Activated CD8-positive, alpha-beta memory T cell treated with anti-CD3 and anti-CD28 coated beads, Interleukin-2, amount 50 U/mL, for 1 hour (primary cell): ENCODE results near the gene GRIA2.
"Not testable (repeated sequence)": the region's sequence is repeated elsewhere in the genome, so short reads cannot be mapped to it uniquely, and the experiment has no call there.

Source experiments
- DNase-seq: peaks from one replicate; pipeline ENCODE4 v3.0.0-alpha.2; 2020; ENCODE audit errors: extremely low read depth

GRIA2 gene

DNA sequence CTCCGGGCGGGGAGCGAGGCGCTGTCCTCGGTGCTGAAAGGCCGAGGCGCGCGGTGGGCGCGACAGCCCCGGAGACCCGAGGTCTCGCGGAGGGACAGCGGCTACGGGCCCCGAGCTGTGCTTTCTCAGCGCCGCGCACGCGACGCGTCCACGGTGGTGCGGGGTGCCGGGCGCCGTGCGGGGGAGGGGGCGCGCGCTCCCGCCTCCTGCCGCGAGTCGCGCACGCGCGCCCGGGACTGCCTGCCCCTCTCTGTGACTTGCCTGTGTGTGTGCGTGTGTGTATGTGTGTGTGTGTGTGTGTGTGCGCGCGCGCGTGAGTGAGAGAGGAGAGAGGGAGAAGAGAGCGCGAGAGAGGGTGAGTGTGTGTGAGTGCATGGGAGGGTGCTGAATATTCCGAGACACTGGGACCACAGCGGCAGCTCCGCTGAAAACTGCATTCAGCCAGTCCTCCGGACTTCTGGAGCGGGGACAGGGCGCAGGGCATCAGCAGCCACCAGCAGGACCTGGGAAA lies at the start of gene GRIA2:
GRIA2 (plus strand) TSS at position 358 of the 511 bp plus-strand sequence. CDS start 315 bp downstream, outside the sequence.
- no peak for DNase-seq

DNA sequence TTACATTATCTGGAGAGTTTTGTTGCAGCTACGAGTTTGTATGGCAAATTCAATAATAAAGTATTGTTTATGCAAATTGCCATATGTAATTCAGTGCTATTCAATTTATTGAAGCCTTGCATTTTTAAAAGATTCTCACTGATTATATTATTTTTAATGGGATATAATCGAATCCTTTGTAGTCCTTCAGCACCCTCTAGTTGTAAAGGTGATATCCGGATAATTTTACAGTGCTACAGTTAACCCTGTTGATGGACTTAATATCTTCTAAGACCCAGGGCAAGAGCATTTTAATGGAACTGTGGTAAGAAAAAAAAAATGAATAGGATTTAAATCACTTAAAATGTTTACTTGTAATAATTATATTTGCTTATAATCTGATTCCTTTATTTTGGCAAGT lies 48.5 kb upstream of the GRIA2 start:
- no peak for DNase-seq

DNA sequence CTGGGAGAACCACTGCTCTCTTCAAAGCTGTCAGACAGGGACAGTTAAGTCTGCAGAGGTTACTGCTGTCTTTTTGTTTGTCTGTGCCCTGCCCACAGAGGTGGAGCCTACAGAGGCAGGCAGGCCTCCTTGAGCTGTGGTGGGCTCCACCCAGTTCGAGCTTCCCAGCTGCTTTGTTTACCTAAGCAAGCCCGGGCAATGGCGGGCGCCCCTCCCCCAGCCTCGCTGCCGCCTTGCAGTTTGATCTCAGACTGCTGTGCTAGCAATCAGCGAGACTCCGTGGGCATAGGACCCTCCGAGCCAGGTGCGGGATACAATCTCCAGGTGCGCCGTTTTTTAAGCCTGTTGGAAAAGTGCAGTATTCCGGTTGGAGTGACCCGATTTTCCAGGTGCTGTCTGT lies 40.3 kb upstream of the GRIA2 start:
- DNase-seq: not testable (repeated sequence)

DNA sequence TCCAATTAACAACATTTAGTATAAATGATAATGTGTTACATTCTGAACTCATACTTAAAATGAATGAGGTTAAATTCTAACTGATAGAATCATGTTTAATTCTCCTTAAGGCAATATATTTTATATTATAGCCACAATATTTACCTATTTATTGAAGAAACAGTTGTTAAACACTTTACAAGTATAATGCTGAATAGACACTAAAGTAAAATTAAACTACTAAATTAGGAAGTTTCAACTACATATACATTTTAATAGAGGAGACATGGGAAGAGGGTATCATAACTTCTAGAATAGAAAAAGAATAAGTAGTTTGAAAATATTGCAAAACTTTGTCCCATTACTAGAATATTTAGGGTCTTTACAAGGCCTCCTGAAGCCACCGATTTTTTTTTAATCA lies 36.2 kb upstream of the GRIA2 start:
- no peak for DNase-seq

DNA sequence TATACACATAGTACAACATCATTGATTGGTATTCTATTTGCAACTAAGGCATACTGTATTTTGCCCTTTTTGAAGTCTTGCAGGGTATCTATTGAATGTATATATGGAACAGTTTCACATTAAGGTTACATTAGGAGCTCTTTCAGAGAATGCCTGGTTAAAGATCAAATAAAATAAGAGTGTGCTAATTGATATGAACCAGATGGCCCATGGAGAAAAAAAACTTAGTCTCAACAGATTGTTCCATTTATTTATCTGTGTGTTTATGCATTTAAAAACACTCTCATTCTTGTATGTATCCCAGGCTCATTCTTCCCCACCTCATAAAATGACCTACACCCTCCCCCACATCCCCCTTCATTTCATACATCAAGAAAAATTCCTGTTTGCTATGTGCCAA lies 35.2 kb upstream of the GRIA2 start:
- no peak for DNase-seq

DNA sequence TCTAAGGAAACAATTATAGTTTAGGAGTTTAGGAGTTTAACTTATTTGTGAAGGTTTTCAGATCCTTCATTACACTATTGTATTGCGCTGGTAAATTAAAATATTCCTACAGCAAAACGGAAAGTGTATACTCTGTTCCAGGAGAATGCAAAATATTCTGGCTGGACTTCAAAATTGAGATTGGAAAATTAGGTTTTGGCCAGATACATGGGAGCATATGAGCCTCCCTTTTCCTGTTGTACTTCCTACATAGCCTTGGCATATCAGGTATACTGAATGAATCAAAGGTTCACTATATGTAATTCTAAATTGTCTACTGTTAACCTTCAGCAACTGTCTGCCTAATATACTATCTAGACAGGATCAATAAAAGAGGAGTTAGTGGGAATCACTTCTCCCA lies 25.2 kb upstream of the GRIA2 start:
- DNase-seq: no peak

DNA sequence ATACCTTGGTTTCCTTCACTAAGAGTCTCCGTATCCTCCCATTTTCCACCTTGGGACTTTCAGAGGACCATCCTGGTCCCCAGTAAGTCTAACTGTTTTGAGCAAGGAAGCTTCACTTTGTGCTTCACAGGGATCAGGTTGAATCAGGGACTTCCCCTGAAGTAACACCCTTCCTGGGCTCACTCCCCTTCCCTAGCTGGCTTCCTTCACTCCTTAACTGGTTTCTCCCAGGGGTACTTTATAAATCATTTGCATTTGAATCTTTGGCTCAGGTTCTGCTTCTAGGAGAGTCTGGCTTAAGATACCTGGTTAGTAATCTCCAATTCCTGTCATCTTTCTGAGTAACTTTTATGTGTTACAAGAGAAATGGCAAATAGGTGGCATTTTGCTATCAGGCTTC lies 24.5 kb upstream of the GRIA2 start:
- DNase-seq: no peak

DNA sequence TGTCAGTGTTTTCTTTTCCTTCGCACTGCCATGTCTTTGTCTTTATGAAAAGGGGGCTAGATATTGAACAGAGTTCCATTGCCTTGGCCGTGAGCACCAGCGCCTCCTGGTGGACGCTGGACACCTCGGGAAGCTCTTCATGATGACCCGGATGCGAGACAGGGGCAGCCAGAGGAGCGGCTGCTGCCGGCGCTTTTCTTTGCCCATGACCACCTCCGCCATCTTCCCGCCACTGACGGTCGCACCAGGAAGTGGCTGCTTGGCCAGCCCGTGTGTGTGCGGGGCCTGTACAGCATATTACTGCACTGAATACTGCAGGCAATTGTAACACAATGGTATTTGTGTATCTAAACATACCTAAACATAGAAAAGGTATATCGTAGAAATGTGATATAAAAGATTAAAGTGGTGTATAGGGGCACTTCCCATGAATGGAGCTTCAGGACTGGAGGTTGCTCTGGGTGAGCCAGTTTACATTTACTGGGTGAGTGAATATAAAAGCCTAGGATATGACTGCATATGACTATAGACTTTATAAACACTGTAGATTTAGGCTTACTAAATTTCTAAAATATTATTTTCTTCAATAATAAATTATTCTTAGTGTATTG lies 15.8 kb upstream of the GRIA2 start:
- no peak for DNase-seq

DNA sequence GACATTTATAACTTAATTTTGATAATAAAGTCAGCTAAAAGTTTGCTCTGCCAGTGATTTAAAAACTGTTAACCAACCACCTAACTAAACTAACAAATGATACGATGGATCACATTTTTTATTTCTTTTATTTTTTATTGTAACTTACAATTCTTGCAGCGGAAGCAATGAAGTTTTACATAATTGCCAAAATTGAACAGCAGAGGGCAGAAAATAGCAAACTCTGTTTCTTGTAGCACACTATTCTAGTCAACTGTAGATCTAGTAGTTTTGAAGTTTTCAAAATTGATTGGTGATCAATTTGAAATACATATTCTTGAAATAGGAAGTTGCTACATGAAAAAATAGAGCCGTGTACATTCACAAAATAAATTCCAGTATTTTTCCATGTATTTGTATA lies 2.8 kb upstream of the GRIA2 start:
- DNase-seq: no peak

DNA sequence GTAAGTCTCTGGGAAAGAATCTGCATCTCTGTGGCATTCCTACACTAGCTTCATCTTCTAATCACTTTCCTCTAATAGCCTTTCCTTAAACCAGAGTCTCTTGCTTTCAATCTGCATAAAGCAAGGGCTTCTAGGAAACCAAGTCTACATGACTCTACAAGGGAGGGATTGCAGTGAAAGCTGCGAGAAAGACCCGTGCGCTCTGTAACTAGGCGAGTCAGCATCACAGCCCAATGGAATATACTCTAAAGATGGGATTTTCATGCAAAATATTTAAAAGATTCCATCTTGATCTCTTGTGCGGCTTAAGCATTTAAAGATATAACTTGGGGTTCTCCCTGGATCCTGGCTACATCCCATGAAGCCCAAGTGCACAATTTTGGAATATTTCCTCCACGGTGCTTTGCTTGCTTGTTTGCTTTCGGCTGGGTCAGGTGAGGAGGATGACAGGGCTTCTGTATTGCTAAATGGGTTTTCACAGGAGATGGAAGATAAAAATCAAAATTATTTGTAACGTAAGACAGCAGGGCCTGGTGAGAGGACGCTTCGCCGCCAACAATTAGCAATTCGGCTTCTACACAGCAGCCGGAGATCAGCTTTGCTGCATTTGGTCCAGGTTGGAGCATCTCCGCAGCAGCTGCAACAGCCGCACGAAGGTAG lies 687 bp upstream of the GRIA2 start:
- DNase-seq: no peak

DNA sequence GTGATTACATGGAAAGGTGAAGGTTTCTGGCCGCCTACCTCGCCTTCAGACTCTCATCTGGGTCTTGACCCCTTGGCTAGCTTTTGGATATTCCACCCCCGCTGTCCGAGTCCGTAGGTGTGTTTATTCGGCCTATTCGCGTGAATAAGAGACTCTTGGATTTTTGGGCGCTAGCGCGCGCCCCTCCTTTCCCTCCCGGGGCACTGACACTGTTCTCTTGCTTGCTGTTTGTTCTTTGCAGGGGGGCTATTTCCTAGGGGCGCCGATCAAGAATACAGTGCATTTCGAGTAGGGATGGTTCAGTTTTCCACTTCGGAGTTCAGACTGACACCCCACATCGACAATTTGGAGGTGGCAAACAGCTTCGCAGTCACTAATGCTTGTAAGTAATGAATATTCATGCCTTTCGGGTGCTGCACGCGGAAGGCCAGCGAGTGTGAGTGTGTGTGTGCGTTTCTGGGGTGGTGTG lies 932 bp downstream of the GRIA2 start:
- DNase-seq: no peak

DNA sequence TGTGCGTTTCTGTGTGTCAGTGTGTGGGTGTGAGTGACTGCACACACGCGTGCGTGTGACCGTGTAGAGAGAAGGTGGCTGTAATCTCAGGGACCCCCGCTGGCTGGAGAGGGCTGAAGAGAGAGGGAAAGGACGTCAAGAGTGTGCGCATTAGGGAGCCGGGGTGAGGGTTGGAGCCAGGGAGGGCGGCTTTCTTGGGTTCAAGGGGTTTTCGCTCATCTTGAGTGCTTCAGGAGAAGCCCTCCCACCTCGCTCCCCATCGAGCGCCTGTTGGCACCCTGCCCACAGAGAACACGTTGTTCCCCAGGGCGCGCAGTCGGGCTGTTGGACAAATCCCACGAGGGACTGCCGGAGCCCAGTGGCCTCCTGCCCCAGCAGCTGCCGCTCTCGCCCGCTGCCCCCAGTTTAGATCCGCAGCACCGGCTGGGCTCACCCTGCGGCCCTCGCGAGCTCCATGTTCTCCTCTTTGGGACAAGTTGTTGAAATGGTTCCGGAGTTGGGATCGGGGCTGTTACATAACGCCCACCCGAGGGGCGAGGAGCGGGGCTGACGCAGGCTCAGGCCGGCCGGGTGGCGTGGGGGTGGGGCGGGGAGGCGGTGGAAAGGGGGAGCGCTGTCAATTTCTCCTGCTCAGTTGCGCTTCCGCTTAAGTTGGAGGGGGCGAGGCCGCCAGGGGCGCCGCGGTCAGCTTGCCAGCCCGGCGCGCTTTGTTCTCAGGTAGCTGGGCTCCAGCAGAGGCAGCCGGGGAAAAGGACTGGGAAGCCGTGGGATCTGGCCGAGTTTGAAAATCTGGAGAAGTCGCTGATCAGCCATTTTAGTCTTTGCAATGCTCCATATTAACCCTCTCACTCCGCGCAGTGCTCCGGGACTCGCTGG lies 1.6 kb downstream of the GRIA2 start:
- DNase-seq: no peak

DNA sequence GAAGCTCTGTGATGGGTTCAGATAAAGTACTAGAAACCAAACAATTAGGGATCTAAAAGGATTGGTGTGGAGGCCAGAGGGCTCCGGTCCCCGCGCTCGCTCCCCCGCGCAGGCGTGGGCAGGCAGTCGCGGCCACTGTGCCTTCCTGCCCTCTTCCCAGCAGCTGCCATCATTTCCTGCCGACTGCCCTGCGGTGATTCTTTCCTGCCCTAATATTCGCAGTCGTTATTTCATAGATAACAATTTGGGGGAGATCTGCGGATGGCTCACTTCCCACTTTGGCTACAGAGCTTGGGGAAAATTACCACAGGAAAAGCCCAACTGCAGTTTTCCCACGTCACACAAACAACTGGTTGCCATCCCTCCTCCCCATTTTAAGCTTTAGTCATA lies 2.2 kb downstream of the GRIA2 start:
- DNase-seq: no peak

DNA sequence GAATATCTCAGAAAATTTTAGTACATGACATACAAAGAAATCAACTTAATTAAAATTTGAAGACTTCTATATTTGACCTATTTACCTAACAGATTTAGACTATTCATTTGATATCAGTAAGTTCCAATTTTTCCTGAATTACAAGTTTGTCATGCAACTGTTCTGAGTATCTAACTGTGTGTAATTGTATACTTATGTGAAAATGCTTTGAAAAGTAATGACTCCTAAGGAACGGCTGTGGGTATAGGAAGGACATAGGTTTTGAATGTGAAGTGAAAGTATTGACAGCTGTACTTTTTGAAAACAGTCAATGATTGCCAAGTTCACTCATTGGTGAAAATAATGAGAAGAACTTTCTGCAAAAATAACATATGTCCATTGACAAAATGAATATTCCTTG lies 2.9 kb downstream of the GRIA2 start:
- DNase-seq: no peak

DNA sequence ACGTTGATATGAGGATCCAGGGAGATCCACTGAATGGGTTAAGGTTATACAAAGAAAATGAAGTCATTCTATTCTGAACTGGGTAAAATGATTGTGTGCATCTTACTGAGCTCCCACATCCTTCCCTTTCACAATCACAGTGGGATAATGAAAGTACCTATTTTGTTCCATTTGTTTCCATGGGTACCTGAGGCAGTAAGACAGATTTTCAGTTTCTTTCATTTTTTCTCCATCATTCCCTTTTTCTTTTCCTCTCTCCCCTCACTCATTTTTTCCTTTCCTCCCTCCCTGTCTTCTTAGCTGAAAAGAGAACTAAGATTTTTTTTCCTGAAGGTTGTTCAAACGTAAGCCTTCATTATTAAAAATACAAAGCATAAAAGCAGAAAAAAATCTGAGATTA lies 4.6 kb downstream of the GRIA2 start:
- no peak for DNase-seq

DNA sequence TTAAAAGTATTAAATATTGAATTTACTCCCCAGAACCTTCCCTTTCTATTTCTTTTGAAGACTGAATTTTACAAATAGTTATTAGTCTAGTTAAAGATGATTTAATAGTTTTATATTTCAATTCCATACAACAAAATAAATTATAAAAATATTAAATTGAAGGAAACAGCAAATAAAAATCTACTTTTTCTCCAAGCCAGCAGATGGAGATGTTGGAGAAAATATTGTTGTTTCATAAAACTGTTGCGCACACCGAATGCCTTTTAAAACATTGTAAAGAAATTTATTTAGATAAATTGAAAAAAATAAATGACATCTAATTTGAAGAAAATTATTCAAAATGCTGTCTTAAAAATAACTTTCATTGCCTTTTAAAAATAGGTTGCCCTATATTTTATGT lies 5.5 kb downstream of the GRIA2 start:
- DNase-seq: no peak

DNA sequence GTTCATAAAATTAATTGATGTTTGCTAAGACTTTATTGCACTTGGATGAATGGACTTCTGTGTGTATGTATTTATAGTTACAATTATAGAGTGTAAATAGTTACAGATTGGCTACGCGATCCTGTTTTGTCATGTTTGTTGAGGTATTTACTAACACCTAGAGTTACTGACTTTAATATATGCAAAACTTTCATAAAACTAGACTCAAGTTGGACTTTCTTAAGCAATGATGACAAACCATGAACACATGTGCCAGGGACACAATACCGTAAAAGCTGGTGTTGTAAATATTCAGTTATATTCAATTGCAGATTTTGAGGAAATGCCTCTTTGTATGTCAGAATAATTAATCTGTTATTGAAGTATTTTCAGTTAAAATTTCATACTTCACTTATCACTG lies 6.1 kb downstream of the GRIA2 start:
- no peak for DNase-seq

DNA sequence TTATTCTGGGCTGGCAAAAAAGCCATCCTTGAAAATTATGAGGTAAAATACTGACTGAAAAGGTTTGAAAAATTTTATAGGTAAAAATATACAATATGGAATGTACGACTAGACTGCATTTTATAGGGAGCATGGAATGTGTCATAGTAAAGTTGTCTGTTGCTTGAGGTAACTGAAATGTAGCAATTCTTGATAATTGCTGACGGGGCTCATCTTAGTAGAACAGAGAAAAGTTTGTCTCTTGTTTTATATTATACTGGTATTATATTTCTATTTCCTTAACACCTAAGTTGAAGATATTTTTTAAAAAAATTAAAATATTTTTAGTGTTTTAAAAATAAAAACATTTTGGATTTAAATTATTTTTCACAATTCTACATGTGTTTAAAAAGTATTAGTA lies 11.0 kb downstream of the GRIA2 start:
- DNase-seq: no peak

DNA sequence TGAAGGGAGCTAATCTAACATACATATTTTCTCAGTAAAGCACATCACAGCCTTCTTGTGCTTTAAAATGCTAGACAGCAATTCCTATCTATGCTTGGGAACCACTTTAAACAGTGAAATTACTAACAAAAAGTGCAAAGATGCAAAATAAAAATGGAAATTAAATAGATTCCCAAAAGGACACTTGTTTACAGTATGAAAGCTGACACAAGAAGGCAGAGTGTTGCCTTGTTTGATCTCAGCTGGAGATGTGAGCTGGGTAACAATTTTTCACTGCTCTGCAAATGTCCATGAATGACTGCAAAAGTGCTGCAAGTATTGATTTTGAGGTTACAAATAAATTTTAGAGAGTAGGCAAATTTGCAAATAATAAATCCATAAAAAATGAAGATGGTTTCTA lies 22.3 kb downstream of the GRIA2 start:
- no peak for DNase-seq

DNA sequence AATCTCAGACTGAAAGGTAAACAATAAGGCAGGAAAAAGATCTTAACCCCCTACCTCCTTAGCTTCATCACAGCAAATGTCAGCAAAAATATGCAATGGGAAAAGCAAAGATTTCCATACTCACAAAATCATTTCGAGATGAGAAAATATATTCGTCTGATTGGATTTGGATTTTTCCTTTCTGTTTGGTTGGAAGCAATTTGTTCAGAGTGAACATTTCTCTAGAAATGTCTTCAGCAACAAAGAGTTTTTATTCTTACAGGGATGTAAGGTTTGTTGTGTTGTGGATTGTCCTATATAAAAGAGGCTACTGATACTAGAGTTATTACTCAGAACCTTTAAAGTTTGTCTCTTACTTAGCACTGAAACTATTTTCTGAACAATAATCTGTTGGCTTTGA lies 23.8 kb downstream of the GRIA2 start:
- DNase-seq: no peak

DNA sequence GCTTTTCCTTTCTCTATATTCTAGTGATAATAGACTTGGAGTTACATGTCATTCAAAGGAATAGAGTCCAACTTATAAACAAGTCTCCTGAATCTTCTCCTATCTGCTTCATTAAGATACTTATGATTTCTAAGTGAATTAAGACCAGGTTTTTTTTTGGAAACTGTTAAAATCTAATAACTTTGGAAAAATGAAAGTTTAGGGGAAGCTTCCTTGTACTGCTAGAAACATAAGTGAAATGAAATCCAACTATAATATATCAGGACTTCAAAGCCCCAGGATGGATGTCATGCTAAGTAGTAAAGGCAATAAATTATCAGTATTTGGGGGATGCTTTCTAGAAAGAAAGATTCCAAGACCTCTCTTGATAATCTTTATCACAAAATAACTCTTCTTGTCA lies 24.8 kb downstream of the GRIA2 start:
- no peak for DNase-seq

DNA sequence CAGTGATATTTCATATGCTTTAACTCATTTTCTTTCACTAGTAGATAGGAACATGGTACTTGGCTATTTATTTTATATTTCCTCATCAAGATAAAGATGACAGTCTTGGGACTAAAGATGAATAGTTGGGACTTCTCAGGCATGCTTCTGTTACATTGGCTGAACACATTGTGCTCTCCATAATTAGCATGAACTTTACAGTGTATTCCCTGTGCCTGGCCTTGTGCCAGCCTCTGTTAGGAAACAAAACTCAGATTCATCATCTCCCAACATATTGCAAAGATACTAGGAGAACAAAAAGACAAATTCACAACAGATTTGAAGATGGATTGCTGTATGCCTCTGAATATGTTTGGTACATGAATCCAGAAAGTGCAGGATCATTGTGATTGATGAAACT lies 26.4 kb downstream of the GRIA2 start:
- no peak for DNase-seq

DNA sequence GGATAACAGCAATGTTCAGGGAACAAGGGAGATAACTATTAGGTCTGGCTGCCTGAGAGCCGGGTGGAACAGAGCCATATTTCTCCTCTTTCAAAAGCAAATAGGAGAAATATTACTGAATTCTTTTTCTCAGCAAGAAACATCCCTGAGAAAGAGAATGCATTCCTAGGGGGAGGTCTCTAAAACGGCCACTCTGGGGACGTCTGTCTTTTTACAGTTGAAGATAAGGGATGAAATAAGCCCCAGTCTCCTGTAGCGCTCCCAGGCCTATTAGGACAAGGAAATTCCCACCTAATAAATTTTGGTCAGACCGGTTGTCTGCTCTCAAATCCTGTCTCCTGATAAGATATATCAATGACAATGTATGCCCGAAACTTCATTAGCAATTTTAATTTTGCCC lies 37.6 kb downstream of the GRIA2 start:
- not testable (repeated sequence) for DNase-seq
